Measurements from ENCODE around the gene LY86.

LY86 gene

GRCh38 chr6:6623553-6623952, 35.0 kb downstream of the LY86 start:
- DNase-seq (ENCODE audit: low spot score): no peak

DNA sequence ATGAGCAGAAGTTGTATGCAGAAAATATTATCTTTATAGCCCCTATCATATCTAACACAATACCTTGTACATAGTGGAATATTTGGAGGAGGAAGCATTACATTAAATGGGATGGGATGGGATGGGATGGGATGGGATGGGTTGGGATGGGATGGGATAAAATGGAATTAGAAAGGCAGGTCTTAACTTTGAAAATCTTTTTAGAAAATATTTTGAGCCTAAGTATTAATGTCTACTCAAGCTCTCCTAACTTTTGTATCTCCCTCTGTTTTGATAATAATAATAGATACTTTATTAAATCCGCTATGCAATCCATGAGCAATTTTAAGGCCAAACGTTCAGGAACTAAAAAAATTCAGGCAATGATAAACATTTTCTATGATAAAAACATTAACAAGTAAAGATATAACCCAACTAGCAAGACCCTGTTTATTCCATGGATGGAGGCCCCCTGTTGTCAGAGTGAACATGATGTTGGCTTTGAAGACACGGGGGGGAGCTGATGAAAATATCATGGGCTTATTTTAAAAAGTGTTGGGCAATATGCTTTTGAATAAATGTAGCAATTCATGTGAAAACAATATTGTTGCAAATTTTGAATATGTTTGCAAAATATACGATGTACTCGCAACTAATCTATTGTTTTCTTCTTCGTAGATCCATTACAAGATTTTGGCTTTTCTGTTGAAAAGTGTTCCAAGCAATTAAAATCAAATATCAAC, 35.9 kb downstream of the LY86 start:
- no peak for DNase-seq (ENCODE audit: low spot score)

- DNase-seq (ENCODE audit: low spot score): no peak
Measured at GRCh38 chr6:6626187-6626586, 37.7 kb downstream of the LY86 start.

- DNase-seq (ENCODE audit: low spot score): no peak
Measured at GRCh38 chr6:6629402-6629801, 40.9 kb downstream of the LY86 start.

- DNase-seq (ENCODE audit: low spot score): no peak
Measured at GRCh38 chr6:6631053-6631452, 42.5 kb downstream of the LY86 start.

GRCh38 chr6:6631534-6632276, 43.2 kb downstream of the LY86 start:
- no peak for DNase-seq (ENCODE audit: low spot score)

GRCh38 chr6:6633898-6634734, 45.6 kb downstream of the LY86 start:
- no peak for DNase-seq (ENCODE audit: low spot score)

GRCh38 chr6:6634735-6635075, 46.2 kb downstream of the LY86 start:
- no peak for DNase-seq (ENCODE audit: low spot score)

DNA sequence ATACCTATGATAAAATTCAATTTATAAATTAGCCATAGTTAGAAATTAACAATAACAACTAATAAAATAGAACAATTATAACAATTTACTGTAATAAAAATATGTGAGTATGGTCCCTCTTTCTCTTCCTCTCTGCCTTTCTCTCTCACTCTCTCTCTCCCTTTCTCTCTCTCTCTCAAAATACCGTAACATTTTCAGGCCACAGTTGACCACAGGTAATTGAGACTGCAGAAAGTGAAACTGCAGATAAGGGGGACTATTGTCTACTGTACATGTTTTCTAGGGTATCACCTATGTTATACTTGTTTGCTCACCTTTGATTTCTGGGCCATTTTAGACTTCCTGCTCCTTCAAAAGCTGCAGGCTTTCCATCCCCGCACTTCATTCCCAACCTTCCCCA, 46.8 kb downstream of the LY86 start:
- DNase-seq (ENCODE audit: low spot score): no peak

- DNase-seq (ENCODE audit: low spot score): no peak
Measured at GRCh38 chr6:6635869-6636268, 47.3 kb downstream of the LY86 start.

DNA sequence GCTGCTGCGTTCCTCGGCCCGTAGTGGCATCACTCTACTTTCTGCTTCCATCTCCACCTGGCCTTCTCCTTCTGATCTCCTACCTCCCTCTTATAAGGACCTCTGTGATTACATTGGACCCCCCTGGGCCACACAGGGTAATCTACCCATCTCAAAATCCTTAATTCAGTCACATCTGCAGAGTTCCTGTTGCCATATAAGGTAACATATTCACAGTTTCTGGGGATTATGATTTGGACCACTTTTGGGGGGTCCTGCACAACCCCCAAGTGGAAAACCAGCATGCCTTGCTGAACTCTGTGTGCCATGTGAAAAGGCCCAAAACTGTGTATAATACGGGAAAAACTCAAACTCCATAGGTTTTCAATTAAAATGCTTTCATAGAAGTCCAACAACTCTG, 51.1 kb downstream of the LY86 start:
- DNase-seq (ENCODE audit: low spot score): no peak

DNA sequence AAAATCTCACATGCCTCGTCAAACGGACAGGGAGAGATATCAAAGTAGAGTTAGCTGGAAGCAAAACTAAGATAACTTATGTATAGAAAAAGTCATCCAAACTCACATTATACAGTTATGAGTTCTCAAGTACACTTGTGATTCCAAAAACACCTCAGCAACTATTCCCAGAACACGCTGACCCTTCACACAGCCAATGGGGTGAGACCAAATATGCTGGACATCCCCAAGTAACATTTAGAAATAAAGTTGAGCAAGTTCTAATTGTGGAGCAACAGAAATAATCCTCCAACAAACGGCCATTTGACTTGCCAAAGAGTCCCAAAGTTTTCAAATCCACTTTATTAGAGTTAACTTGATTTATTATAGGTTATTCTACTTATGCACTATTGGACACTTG, 52.4 kb downstream of the LY86 start:
- DNase-seq (ENCODE audit: low spot score): no peak

DNA sequence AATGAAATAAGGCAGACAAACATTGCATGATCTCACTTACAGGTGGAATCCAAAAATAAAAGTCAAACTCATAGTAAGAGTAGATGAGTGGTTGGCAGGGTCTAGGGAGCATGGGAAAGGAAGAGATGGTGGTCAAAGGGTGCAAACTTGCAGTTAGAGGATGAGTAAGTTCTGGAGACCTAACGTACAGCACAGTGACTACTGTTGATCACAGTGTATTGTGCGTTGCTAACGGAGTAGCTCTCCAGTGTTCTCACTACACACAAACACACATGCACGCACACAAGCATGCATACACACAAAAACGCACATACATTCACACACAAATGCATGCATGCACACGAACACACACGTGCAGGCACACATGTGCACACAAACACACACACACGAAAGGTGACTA, 54.9 kb downstream of the LY86 start:
- DNase-seq (ENCODE audit: low spot score): no peak

GRCh38 chr6:6645261-6645917, 56.9 kb downstream of the LY86 start:
- DNase-seq (ENCODE audit: low spot score): no peak

GRCh38 chr6:6646384-6646783, 57.9 kb downstream of the LY86 start:
- DNase-seq (ENCODE audit: low spot score): no peak

DNA sequence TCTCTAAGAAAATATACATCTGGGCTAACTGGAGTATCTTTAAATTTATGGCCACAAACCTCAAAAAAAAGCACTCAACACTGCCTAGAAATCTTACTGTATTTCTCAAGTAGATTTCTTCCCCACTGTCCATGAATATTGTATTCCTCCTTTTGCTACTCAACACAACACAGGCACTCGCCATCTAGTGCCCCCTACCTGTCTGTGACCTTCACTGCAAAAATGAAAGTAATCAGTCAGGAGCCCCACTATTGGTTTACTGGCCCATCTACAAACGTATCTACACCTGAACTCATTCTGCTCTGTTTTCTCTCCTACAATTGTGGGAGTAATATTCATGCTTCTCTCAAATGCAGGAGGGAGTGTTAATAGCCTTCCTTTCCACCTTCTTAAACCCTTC, 58.3 kb downstream of the LY86 start:
- DNase-seq (ENCODE audit: low spot score): no peak

GRCh38 chr6:6648692-6649343, 60.3 kb downstream of the LY86 start:
- no peak for DNase-seq (ENCODE audit: low spot score)

DNA sequence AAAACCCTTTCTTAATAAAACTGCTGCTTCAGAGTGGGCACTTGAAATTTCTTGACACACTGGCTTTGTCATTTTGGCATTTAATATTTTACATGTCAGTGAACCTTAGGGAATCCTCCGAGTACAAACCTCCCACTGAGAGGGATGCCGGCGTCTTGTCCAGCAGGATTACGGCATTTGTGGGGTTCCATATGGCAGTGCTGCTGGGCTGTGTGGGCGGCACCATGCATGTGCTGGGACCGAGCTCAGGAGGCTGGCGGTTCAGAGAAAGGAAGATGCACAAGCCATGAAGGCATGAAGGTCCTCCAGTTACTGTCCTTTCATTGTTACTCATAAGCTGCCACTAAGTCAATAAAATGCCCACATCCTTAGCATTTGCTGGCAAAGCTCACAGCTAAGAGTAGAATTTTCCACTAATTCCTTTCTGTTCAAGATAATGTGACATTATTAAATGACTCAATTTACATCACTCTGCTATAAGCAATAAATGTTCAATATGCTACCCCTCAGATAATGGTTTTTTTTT, 61.4 kb downstream of the LY86 start:
- no peak for DNase-seq (ENCODE audit: low spot score)

- DNase-seq (ENCODE audit: low spot score): no peak
Measured at GRCh38 chr6:6650839-6651238, 62.3 kb downstream of the LY86 start.

GRCh38 chr6:6651335-6651734, 62.8 kb downstream of the LY86 start:
- no peak for DNase-seq (ENCODE audit: low spot score)

DNA sequence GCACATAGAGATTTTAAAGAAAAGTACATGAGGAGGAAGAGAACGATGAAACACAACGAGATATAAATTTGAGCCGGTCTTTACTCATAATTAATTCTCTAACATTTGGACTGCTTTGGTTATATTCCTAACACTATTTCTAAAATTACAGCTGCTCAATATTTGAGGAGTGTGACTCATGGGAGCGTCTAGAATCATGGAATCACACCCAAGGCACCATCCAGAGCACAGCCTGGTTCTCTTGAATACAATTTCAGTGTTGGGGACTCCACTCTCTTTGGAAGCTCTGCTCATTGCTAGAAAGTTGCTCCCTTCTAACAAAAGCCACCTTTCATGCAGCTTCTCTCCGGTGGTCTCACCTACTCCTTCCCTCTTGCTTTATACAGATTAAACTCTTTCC, 64.4 kb downstream of the LY86 start:
- DNase-seq (ENCODE audit: low spot score): no peak
